ENCODE measurements around the gene CHRM1. TPM values are rescaled to one million over a fixed set of nuclear protein-coding genes. Genes with fewer than 3 reads are reported as not detected.
"Not testable (repeated sequence)": the region's sequence is repeated elsewhere in the genome, so short reads cannot be mapped to it uniquely, and the experiment has no call there.

The CHRM1 gene
- polyA plus RNA-seq, 3 donors = not detected

- TF ChIP-seq CTCF (IDR thresholded peaks at IDR 0.05) = no peak
- H3K36me3 ChIP-seq (replicated peaks in 1 of 2; ENCODE audit: control insufficient read depth in 1 of 2, insufficient read depth in 2 of 2, low read length in 2 of 2) = no peaks in the 10 kb centered on the region
- intact Hi-C loops (cut with micrococcal nuclease) = loop anchor here (2.0 to 10.0 kb wide), 3 partner anchors 77 to 269 kb away; partner anchors contain the start of genes TMEM179B (in 2 of the 2) and TUT1 (in 1 of the 2)
- Mint-ChIP-seq H3K9me3 (no peaks in the 10 kb centered on the region), H3K27me3 (ENCODE audit: low read depth in 3 of 3) (no peaks in the 10 kb centered on the region), H3K27ac (no peak overlapping the region), H3K36me3 (peaks cover 2% of the 10 kb centered on the region in 2 donors), H3K4me3 (no peak overlapping the region), H3K4me1 (peaks cover 6% of the 10 kb centered on the region)
- H2AFZ ChIP-seq (ENCODE audit: insufficient read depth, low read depth, low read length, poor library complexity, severe bottlenecking) = no peak overlapping the region
- WGBS (ENCODE audit: insufficient coverage) = 100% methylated on average over 1 of the region's 4 CpGs
- no peaks in the 10 kb centered on the region for H3K9me3 ChIP-seq (replicated peaks in 1 of 2; ENCODE audit: control insufficient read depth in 1 of 2, insufficient read depth in 1 of 2, low read length in 2 of 2)
- H3K4me3 ChIP-seq (replicated peaks in 1 of 3; ENCODE audit: low read depth in 2 of 3, low read length in 3 of 3) = no peak overlapping the region
- no peak overlapping the region for H3K27ac ChIP-seq (ENCODE audit: low read depth in 1 of 2, low read length in 2 of 2)
- H4K20me1 ChIP-seq (ENCODE audit: insufficient read depth, low read length) = no peaks in the 10 kb centered on the region
- no peaks in the 10 kb centered on the region for H3K4me1 ChIP-seq (ENCODE audit: control insufficient read depth in 1 of 2, insufficient read depth in 2 of 2, low read length in 2 of 2)
- no peaks in the 10 kb centered on the region for H3K27me3 ChIP-seq (ENCODE audit: control insufficient read depth in 2 of 2, insufficient read depth in 2 of 2, low read length in 2 of 2)
- H3K79me2 ChIP-seq (ENCODE audit: insufficient read depth, low read length) = peaks cover 11% of the 10 kb centered on the region
- no peak overlapping the region for H3K4me2 ChIP-seq (replicated peaks; ENCODE audit: extremely low read depth, low read length, poor library complexity, severe bottlenecking)
- H3K9ac ChIP-seq (ENCODE audit: insufficient read depth, low read length, poor library complexity, severe bottlenecking) = no peak overlapping the region
- DNase-seq = no peak
Measured at GRCh38 chr11:62863687-62864335, 57.4 kb downstream of the CHRM1 start.

- not testable (repeated sequence) for H3K36me3 ChIP-seq (replicated peaks in 1 of 2; ENCODE audit: control insufficient read depth in 1 of 2, insufficient read depth in 2 of 2, low read length in 2 of 2); H3K9ac ChIP-seq (ENCODE audit: insufficient read depth, low read length, poor library complexity, severe bottlenecking); H3K36me3 Mint-ChIP-seq; H3K4me3 ChIP-seq (replicated peaks in 1 of 3; ENCODE audit: low read depth in 2 of 3, low read length in 3 of 3); H3K27me3 Mint-ChIP-seq (ENCODE audit: low read depth in 3 of 3); H3K9me3 Mint-ChIP-seq; H2AFZ ChIP-seq (ENCODE audit: insufficient read depth, low read depth, low read length, poor library complexity, severe bottlenecking); H3K9me3 ChIP-seq (replicated peaks in 1 of 2; ENCODE audit: control insufficient read depth in 1 of 2, insufficient read depth in 1 of 2, low read length in 2 of 2); H3K27ac Mint-ChIP-seq; H3K4me2 ChIP-seq (replicated peaks; ENCODE audit: extremely low read depth, low read length, poor library complexity, severe bottlenecking); DNase-seq; H4K20me1 ChIP-seq (ENCODE audit: insufficient read depth, low read length); H3K27me3 ChIP-seq (ENCODE audit: control insufficient read depth in 2 of 2, insufficient read depth in 2 of 2, low read length in 2 of 2); H3K27ac ChIP-seq (ENCODE audit: low read depth in 1 of 2, low read length in 2 of 2); H3K4me3 Mint-ChIP-seq
- H3K79me2 ChIP-seq (ENCODE audit: insufficient read depth, low read length) = peaks cover 28% of the 10 kb centered on the region
- H3K4me1 Mint-ChIP-seq = peaks cover 19% of the 10 kb centered on the region
- intact Hi-C loops (cut with micrococcal nuclease) = loop anchor here (2.0 to 10.0 kb wide), 3 partner anchors 74 to 267 kb away; partner anchors contain the start of genes TMEM179B (in 2 of the 2) and TUT1 (in 1 of the 2)
- H3K4me1 ChIP-seq (ENCODE audit: control insufficient read depth in 1 of 2, insufficient read depth in 2 of 2, low read length in 2 of 2) = peaks cover 7 to 12% of the 10 kb centered on the region in 2 donors
- WGBS (ENCODE audit: insufficient coverage) = 97% methylated on average over 7 of the region's 16 CpGs
Measured at GRCh38 chr11:62861564-62862192, 59.5 kb downstream of the CHRM1 start.

Measured in CD14-positive monocyte (primary cell).